GM21423 (cell line): Measurements from ENCODE around the gene RASAL2.
"Not testable (repeated sequence)": the region's sequence is repeated elsewhere in the genome, so short reads cannot be mapped to it uniquely, and the experiment has no call there.

Source experiments
- ATAC-seq: cut with Tn5 transposase; IDR thresholded peaks from one replicate; pipeline ENCODE4 v1.9.1; 2021; ENCODE audit warnings: mild to moderate bottlenecking, moderate library complexity; ENCODE audit not compliant: unreplicated experiment

Gene RASAL2

GRCh38 chr1:178271471-178271870 lies 177.6 kb downstream of the RASAL2 start:
- no peak for ATAC-seq

DNA sequence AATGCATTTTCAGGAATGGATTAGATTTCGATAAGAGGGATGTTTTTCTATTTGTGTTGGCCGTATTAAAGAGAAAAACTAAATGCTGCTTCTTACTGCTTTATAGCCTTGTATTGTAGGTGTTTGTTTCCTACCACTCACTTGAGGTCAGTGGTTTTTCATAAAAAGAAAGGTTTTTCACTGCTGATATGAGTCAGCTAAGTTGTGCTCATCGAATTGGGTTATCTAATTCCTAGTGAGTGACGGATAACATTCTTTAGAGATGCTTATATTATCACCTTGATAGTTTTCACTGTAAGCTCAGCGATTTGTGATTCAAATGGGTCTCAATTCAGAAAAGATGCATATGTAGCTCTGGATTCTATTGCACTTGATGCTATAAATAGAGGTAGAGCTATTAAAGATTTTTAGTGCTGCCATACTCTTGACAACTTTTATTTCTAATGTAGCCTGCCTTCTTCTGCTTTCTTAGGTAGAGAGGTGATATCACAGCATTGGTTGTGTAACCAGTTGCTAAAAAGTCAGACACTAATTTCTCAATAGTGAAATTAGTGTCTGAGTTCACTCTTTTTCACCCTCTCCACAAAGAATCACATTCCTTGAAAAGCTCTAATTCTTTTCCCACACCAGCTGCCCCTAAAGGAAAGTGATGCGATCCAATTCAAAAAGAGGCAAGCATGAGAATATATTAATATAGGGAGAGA lies 180.0 kb downstream of the RASAL2 start:
- ATAC-seq: no peak

- no peak for ATAC-seq
Observed at GRCh38 chr1:178275049-178275448, 181.1 kb downstream of the RASAL2 start.

DNA sequence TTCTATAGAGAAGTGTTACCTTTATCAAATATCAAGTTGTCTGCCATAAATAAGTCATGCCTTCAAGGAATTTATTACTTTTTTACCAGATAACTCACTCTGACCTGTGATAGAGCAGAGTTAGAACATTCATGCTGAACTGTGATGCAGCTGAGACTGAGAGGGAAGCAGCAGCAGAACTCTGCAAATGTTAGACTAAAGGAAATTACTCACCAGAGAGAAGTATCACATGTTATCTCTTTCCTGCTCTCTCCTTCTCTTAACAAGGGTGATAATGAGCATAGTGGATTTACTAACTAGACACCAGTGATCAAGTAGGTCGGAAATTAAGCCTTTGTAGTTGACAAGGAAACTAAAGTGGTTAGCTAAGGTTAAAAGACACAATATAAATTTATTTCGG lies 181.6 kb downstream of the RASAL2 start:
- no peak for ATAC-seq

DNA sequence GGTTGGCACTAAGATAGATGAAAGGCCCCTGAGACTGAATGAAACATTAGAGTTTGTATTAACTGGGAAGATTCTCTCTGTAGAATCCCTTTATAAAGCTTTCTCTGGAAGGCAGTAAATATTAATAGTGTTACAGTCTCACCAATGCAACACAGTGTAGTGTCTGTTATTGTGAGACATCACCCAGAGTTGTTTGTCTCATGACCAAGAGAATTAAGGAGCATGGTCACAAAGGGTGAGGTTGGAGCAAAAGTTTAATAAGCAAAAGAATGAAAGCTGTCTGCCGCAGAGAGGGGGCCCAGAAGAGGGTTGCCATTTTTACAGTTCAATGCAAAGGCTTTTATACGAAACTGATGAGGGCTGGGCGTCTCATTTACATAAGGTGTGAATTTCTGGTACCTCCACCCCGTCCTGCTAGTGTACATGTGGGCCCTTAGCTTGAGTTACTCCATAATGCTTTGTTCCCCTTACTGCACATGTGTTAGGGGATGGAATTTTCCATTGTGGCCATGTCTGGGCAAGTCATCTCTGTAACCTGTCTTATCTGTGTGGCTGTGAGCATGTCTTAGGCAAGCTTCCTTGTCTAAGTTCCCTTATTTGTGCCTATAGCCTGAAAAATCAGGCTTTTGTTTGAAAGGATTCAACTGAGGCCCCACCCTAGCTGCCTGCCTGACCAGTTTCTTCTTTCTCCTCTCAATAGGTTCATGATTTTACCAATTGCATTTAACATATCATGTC lies 184.1 kb downstream of the RASAL2 start:
- ATAC-seq: no peak

GRCh38 chr1:178278916-178279686 lies 185.2 kb downstream of the RASAL2 start:
- ATAC-seq: no peak

GRCh38 chr1:178282949-178283367 lies 189.1 kb downstream of the RASAL2 start:
- no peak for ATAC-seq

GRCh38 chr1:178283409-178283808 lies 189.5 kb downstream of the RASAL2 start:
- ATAC-seq: no peak

DNA sequence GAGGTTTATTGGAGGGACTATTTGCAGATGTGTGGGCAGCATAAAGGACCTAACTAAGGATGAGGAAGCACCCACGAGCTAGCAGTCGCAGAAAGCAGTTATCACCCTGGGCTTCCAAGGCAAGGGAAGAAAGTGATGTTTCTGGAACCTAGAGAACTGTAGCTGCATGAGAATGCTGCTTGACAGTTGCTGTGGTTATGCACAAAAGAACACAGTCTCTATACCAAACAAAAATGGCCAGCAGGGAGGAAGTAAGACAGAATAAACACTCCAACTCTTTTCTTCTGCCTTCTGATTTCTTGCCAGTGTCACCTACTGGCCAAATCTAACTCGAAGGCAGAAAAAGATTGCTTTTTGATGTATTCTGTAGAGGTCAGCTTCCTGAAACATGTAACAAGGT lies 190.2 kb downstream of the RASAL2 start:
- no peak for ATAC-seq

DNA sequence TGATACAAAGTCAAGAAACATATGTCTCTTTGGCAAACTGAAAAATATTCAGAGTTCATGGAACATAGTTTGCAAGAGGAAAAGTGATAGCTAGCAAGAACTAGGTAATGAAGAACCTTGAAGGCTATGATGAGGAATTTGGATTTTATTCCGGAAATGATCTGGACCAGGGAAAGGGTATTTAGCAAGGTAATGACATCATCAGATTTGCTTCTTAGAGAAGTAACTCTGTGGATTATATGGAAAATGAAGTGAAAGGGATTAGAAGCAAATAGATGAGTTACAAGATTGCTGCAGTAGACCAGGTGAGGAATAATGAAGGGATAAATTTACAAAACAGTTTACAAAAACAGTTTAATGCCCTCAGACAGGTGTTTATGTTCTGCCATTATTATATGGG lies 197.3 kb downstream of the RASAL2 start:
- no peak for ATAC-seq

GRCh38 chr1:178294654-178295053 lies 200.8 kb downstream of the RASAL2 start:
- ATAC-seq: no peak

GRCh38 chr1:178300352-178300699 lies 206.4 kb downstream of the RASAL2 start:
- ATAC-seq: no peak

DNA sequence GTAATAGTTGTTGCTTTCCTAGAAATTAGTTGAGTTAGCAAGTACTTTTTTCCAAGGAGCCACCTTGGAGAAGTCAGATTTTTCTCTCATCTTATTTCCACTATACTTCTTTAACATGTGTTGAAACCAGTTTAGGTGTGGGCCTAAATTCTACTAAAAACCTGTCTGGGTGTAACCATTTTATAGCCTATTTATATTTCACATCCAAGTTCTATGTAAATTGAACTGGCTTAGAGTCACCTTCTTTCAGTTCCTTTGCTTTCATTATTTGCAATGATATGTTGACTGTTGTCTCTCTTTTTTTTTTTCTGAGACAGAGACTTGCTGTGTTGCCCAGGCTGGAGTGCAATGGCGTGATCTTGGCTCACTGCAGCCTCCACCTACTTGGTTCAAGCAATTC lies 207.2 kb downstream of the RASAL2 start:
- ATAC-seq: no peak

GRCh38 chr1:178307264-178307663 lies 213.4 kb downstream of the RASAL2 start:
- no peak for ATAC-seq

GRCh38 chr1:178308438-178308837 lies 214.5 kb downstream of the RASAL2 start:
- ATAC-seq: no peak

GRCh38 chr1:178310685-178311105 lies 216.8 kb downstream of the RASAL2 start:
- ATAC-seq: no peak

DNA sequence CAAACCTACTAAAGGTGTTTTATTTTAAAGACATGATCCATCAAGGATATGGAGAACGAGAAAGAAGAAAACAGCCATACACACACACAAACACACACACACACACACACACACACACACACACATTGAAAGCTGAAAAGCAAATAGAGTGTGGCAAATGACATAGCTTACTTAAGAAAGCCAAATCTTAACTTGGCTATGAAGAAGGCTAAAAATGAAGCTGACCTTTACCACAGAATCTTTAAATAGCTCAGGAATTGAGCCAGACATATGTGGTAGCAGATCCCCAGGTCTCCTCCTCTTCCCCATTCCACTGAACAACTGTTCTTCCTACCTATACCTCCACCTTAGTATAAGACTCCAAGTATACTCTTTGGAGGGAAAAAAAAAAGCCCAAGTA lies 217.3 kb downstream of the RASAL2 start:
- no peak for ATAC-seq

- not testable (repeated sequence) for ATAC-seq
Observed at GRCh38 chr1:178320280-178320982, 226.5 kb downstream of the RASAL2 start.

- ATAC-seq: no peak
Observed at GRCh38 chr1:178323067-178323466, 229.2 kb downstream of the RASAL2 start.

DNA sequence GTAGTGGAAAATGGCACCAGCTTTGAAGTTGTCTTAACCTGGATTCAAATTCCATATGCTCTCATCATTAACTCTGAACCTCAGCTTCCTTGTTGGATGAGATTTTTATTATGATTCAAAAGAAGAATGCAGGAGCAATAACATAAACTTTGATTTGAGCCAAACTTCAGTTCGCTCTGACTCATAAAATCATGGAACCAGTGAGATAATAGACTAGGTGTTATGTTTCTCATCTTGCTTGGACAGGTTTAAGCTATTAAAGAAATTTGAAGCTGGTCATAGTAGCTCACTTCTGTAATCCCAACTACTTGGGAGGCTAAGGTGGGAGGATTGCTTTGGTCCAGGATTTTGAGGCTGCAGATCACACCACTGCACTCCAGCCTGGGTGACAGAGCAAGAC lies 230.1 kb downstream of the RASAL2 start:
- no peak for ATAC-seq

DNA sequence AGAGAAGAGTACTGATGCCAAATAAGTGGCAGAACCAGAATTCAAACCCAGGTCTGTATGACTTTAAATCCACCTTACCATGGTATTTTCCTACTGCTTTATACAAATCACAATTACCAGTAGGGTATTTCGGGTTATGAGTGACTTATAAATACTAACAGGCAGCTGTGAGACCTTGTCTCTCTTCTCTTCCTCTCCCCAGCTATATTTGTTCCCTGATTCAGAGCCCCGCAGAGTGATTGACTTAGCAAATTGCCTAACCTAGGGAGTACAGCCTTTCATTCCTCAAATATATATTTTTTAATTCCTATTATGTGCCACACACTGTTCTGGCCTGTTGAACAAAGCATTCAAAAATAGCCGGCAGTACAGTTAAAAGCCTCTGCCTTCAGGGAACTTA lies 234.8 kb downstream of the RASAL2 start:
- no peak for ATAC-seq
